ENCODE measurements around the gene DHRS7B. TPM values are rescaled to one million over a fixed set of nuclear protein-coding genes. Genes with fewer than 3 reads are reported as not detected.
"Not testable (repeated sequence)": the region's sequence is repeated elsewhere in the genome, so short reads cannot be mapped to it uniquely, and the experiment has no call there.

Gene DHRS7B
- total and polyA plus RNA-seq, 4 donors: 8.1 to 21.8 (median 18.2) TPM

- no peak overlapping the region for H3K27ac ChIP-seq (ENCODE audit: low read depth in 1 of 2, low read length in 2 of 2)
These were observed 89.2 kb downstream of the DHRS7B start for GRCh38 chr17:21215935-21216334.

GRCh38 chr17:21217346-21217745 is 90.6 kb downstream of the DHRS7B start:
- Histone ChIP-seq H3K27me3 (ENCODE audit: control insufficient read depth in 1 of 2, insufficient read depth in 2 of 2, low read length in 1 of 2) (no peaks in the 10 kb centered on the region), H3K4me1 (ENCODE audit: control insufficient read depth in 1 of 2, insufficient read depth in 2 of 2, low read length in 2 of 2) (no peaks in the 10 kb centered on the region), H3K9me3 (ENCODE audit: control insufficient read depth, low read length) (no peaks in the 10 kb centered on the region), H3K27ac (ENCODE audit: low read depth in 1 of 2, low read length in 2 of 2) (no peak overlapping the region), H3K36me3 (ENCODE audit: control insufficient read depth in 1 of 2, insufficient read depth in 2 of 2, low read length in 1 of 2) (peaks cover 0 to 2% of the 10 kb centered on the region in 2 donors), H3K4me3 (ENCODE audit: low read length in 2 of 2) (no peak overlapping the region)
- ATAC-seq (ENCODE audit: low FRiP score) (no peak), DNase-seq (no peak)
- 84 to 86% methylated on average over 1 of the region's 1 CpG for WGBS, 2 donors
- intact Hi-C loops (cut with DNase I): loop anchor here in 1 of 2 donors (10.0 kb wide), 1 partner anchor 53 kb away; no protein-coding TSS in a partner anchor

More at GRCh38 chr17:21215935-21216334, 89.2 kb downstream of the DHRS7B start:
- DNase-seq (no peak), ATAC-seq (ENCODE audit: low FRiP score) (no peak)
- Histone ChIP-seq H3K36me3 (ENCODE audit: control insufficient read depth in 1 of 2, insufficient read depth in 2 of 2, low read length in 1 of 2) (peaks cover 0 to 1% of the 10 kb centered on the region in 2 donors), H3K4me3 (ENCODE audit: low read length in 2 of 2) (no peak overlapping the region), H3K9me3 (ENCODE audit: control insufficient read depth, low read length) (no peaks in the 10 kb centered on the region), H3K4me1 (ENCODE audit: control insufficient read depth in 1 of 2, insufficient read depth in 2 of 2, low read length in 2 of 2) (no peaks in the 10 kb centered on the region), H3K27me3 (ENCODE audit: control insufficient read depth in 1 of 2, insufficient read depth in 2 of 2, low read length in 1 of 2) (no peaks in the 10 kb centered on the region)
- WGBS, 2 donors: 86 to 89% methylated on average over 6 of the region's 6 CpGs
- intact Hi-C loops (cut with DNase I): loop anchor here in 1 of 2 donors (2.0 to 10.0 kb wide), 4 partner anchors 37 to 89 kb away; partner anchors contain the start of genes DHRS7B, MAP2K3 and NATD1

GRCh38 chr17:21218101-21218500 is 91.3 kb downstream of the DHRS7B start:
- intact Hi-C loops (cut with DNase I): loop anchor here in 1 of 2 donors (10.0 kb wide), 1 partner anchor 53 kb away; no protein-coding TSS in a partner anchor
- DNase-seq (no peak), ATAC-seq (ENCODE audit: low FRiP score) (no peak)
- Histone ChIP-seq H3K27me3 (ENCODE audit: control insufficient read depth in 1 of 2, insufficient read depth in 2 of 2, low read length in 1 of 2) (no peaks in the 10 kb centered on the region), H3K4me1 (ENCODE audit: control insufficient read depth in 1 of 2, insufficient read depth in 2 of 2, low read length in 2 of 2) (no peaks in the 10 kb centered on the region), H3K9me3 (ENCODE audit: control insufficient read depth, low read length) (no peaks in the 10 kb centered on the region), H3K36me3 (ENCODE audit: control insufficient read depth in 1 of 2, insufficient read depth in 2 of 2, low read length in 1 of 2) (peaks cover 0 to 2% of the 10 kb centered on the region in 2 donors), H3K27ac (ENCODE audit: low read depth in 1 of 2, low read length in 2 of 2) (no peak overlapping the region), H3K4me3 (ENCODE audit: low read length in 2 of 2) (no peak overlapping the region)
- 64 to 66% methylated on average over 3 of the region's 3 CpGs for WGBS, 2 donors

- DNase-seq (no peak), ATAC-seq (ENCODE audit: low FRiP score) (no peak)
- no peak overlapping the region for H3K4me3 ChIP-seq (ENCODE audit: low read length in 2 of 2)
- WGBS, 2 donors: 89 to 92% methylated on average over 3 of the region's 3 CpGs
- H3K4me1 ChIP-seq (ENCODE audit: control insufficient read depth in 1 of 2, insufficient read depth in 2 of 2, low read length in 2 of 2): no peaks in the 10 kb centered on the region
- no peaks in the 10 kb centered on the region for H3K27me3 ChIP-seq (ENCODE audit: control insufficient read depth in 1 of 2, insufficient read depth in 2 of 2, low read length in 1 of 2)
- intact Hi-C loops (cut with DNase I): loop anchor here in 1 of 2 donors (10.0 kb wide), 1 partner anchor 54 kb away; no protein-coding TSS in a partner anchor
- no peaks in the 10 kb centered on the region for H3K9me3 ChIP-seq (ENCODE audit: control insufficient read depth, low read length)
- H3K36me3 ChIP-seq (ENCODE audit: control insufficient read depth in 1 of 2, insufficient read depth in 2 of 2, low read length in 1 of 2): peaks cover 0 to 2% of the 10 kb centered on the region in 2 donors
- H3K27ac ChIP-seq (ENCODE audit: low read depth in 1 of 2, low read length in 2 of 2): no peak overlapping the region
These were observed 92.1 kb downstream of the DHRS7B start for GRCh38 chr17:21218831-21219380.

- Histone ChIP-seq H3K4me1 (ENCODE audit: control insufficient read depth in 1 of 2, insufficient read depth in 2 of 2, low read length in 2 of 2) (no peaks in the 10 kb centered on the region), H3K9me3 (ENCODE audit: control insufficient read depth, low read length) (no peaks in the 10 kb centered on the region), H3K36me3 (ENCODE audit: control insufficient read depth in 1 of 2, insufficient read depth in 2 of 2, low read length in 1 of 2) (peaks cover 0 to 2% of the 10 kb centered on the region in 2 donors), H3K27ac (ENCODE audit: low read depth in 1 of 2, low read length in 2 of 2) (no peak overlapping the region), H3K4me3 (ENCODE audit: low read length in 2 of 2) (no peak overlapping the region), H3K27me3 (ENCODE audit: control insufficient read depth in 1 of 2, insufficient read depth in 2 of 2, low read length in 1 of 2) (no peaks in the 10 kb centered on the region)
- DNase-seq (no peak), ATAC-seq (ENCODE audit: low FRiP score) (no peak)
- 90% methylated on average over 6 of the region's 6 CpGs for WGBS, 2 donors
- intact Hi-C loops (cut with DNase I): no loop called here
These were observed 96.3 kb downstream of the DHRS7B start for GRCh38 chr17:21223086-21223485.

GRCh38 chr17:21227277-21227676 is 100.5 kb downstream of the DHRS7B start:
- H3K36me3 ChIP-seq (ENCODE audit: control insufficient read depth in 1 of 2, insufficient read depth in 2 of 2, low read length in 1 of 2); H3K9me3 ChIP-seq (ENCODE audit: control insufficient read depth, low read length); H3K27ac ChIP-seq (ENCODE audit: low read depth in 1 of 2, low read length in 2 of 2); DNase-seq; intact Hi-C loops (cut with DNase I); ATAC-seq (ENCODE audit: low FRiP score); H3K4me1 ChIP-seq (ENCODE audit: control insufficient read depth in 1 of 2, insufficient read depth in 2 of 2, low read length in 2 of 2); H3K4me3 ChIP-seq (ENCODE audit: low read length in 2 of 2); H3K27me3 ChIP-seq (ENCODE audit: control insufficient read depth in 1 of 2, insufficient read depth in 2 of 2, low read length in 1 of 2): not testable (repeated sequence)
- 88 to 93% methylated on average over 11 of the region's 11 CpGs for WGBS, 2 donors

GRCh38 chr17:21228111-21228510 is 101.3 kb downstream of the DHRS7B start:
- Histone ChIP-seq H3K27ac (ENCODE audit: low read depth in 1 of 2, low read length in 2 of 2) (no peak overlapping the region), H3K4me3 (ENCODE audit: low read length in 2 of 2) (no peak overlapping the region), H3K9me3 (ENCODE audit: control insufficient read depth, low read length) (peaks cover 1% of the 10 kb centered on the region), H3K27me3 (ENCODE audit: control insufficient read depth in 1 of 2, insufficient read depth in 2 of 2, low read length in 1 of 2) (no peaks in the 10 kb centered on the region), H3K36me3 (ENCODE audit: control insufficient read depth in 1 of 2, insufficient read depth in 2 of 2, low read length in 1 of 2) (no peaks in the 10 kb centered on the region), H3K4me1 (ENCODE audit: control insufficient read depth in 1 of 2, insufficient read depth in 2 of 2, low read length in 2 of 2) (no peaks in the 10 kb centered on the region)
- ATAC-seq (ENCODE audit: low FRiP score) (no peak), DNase-seq (no peak)
- intact Hi-C loops (cut with DNase I): no loop called here
- WGBS, 2 donors: 72 to 77% methylated on average over 4 of the region's 4 CpGs

- Histone ChIP-seq H3K27me3 (ENCODE audit: control insufficient read depth in 1 of 2, insufficient read depth in 2 of 2, low read length in 1 of 2) (no peaks in the 10 kb centered on the region), H3K36me3 (ENCODE audit: control insufficient read depth in 1 of 2, insufficient read depth in 2 of 2, low read length in 1 of 2) (no peaks in the 10 kb centered on the region), H3K9me3 (ENCODE audit: control insufficient read depth, low read length) (peaks cover 1% of the 10 kb centered on the region), H3K4me3 (ENCODE audit: low read length in 2 of 2) (no peak overlapping the region), H3K27ac (ENCODE audit: low read depth in 1 of 2, low read length in 2 of 2) (no peak overlapping the region), H3K4me1 (ENCODE audit: control insufficient read depth in 1 of 2, insufficient read depth in 2 of 2, low read length in 2 of 2) (no peaks in the 10 kb centered on the region)
- no peak for DNase-seq
- intact Hi-C loops (cut with DNase I): no loop called here
- ATAC-seq (ENCODE audit: low FRiP score): no peak
- WGBS, 2 donors: 90 to 94% methylated on average over 2 of the region's 2 CpGs
These were observed 102.1 kb downstream of the DHRS7B start for GRCh38 chr17:21228845-21229244.

GRCh38 chr17:21231533-21231932 is 104.8 kb downstream of the DHRS7B start:
- 78 to 79% methylated on average over 6 of the region's 6 CpGs for whole genome bisulfite sequencing, 2 donors
- peak in 1 of 2 donors; percentile 33 for DNase-seq
- Histone ChIP-seq H3K9me3 (ENCODE audit: control insufficient read depth, low read length) (peaks cover 1% of the 10 kb centered on the region), H3K36me3 (ENCODE audit: control insufficient read depth in 1 of 2, insufficient read depth in 2 of 2, low read length in 1 of 2) (no peaks in the 10 kb centered on the region), H3K27me3 (ENCODE audit: control insufficient read depth in 1 of 2, insufficient read depth in 2 of 2, low read length in 1 of 2) (no peaks in the 10 kb centered on the region), H3K27ac (ENCODE audit: low read depth in 1 of 2, low read length in 2 of 2) (no peak overlapping the region), H3K4me3 (ENCODE audit: low read length in 2 of 2) (no peak overlapping the region), H3K4me1 (ENCODE audit: control insufficient read depth in 1 of 2, insufficient read depth in 2 of 2, low read length in 2 of 2) (no peaks in the 10 kb centered on the region)
- intact Hi-C loops (cut with DNase I): no loop called here
- no peak for ATAC-seq (ENCODE audit: low FRiP score)
